CD4-positive, CD25-positive, alpha-beta regulatory T cell (primary cell): ENCODE results near the gene PHLDB1. TPM values are rescaled to one million over a fixed set of nuclear protein-coding genes. Genes with fewer than 3 reads are reported as not detected.
A peak's percentile ranks its signal among the peaks of the same experiment; 100 is the strongest.
"Not testable (repeated sequence)": the region's sequence is repeated elsewhere in the genome, so short reads cannot be mapped to it uniquely, and the experiment has no call there.

Source experiments
- ATAC-seq, 2 donors: fragments of 150-1000 bp; cut with Tn5 transposase; one replicate each; pipeline ENCODE4 v1.10.0; 2021; ENCODE audit warnings: low read depth in 2 of 2, moderate number of reproducible peaks in 2 of 2, moderate library complexity in 1 of 2
- DNase-seq, 3 donors: peaks; one replicate each; pipeline versions ENCODE4 v3.0.0 to v3.0.0-alpha.2; 2012 to 2022; ENCODE audit warnings: mixed read lengths in 1 of 3
- H3K27ac ChIP-seq: one replicate; pipeline ENCODE4 v1.7.0; 2013; ENCODE audit warnings: mild to moderate bottlenecking, low read length; ENCODE audit not compliant: insufficient read depth, poor library complexity, severe bottlenecking
- H3K27me3 ChIP-seq: one replicate; pipeline ENCODE4 v1.7.0; 2013; ENCODE audit warnings: low read length; ENCODE audit not compliant: control insufficient read depth, insufficient read depth
- H3K36me3 ChIP-seq: one replicate; pipeline ENCODE4 v1.7.0; 2013; ENCODE audit warnings: mild to moderate bottlenecking, low read length, moderate library complexity; ENCODE audit not compliant: control insufficient read depth, insufficient read depth
- H3K4me1 ChIP-seq: 2 replicates; pipeline ENCODE4 v1.7.0; 2013; ENCODE audit warnings: mild to moderate bottlenecking, low read length; ENCODE audit not compliant: insufficient read depth, control insufficient read depth, poor library complexity, severe bottlenecking
- H3K4me3 ChIP-seq: one replicate; pipeline ENCODE4 v1.7.0; 2013; ENCODE audit warnings: low read depth, mild to moderate bottlenecking, low read length, moderate library complexity
- H3K9me3 ChIP-seq, 2 experiments: 1 replicate in 1 of 2; 2 replicates in 1 of 2; pipeline ENCODE4 v1.7.0; 2013; ENCODE audit warnings: low read length in 2 of 2, mild to moderate bottlenecking in 1 of 2, moderate library complexity in 1 of 2; ENCODE audit not compliant: control insufficient read depth in 2 of 2
- H3K27ac Mint-ChIP-seq, 3 donors: one replicate each; pipeline ENCODE4 v1.8.0; 2020 to 2022; ENCODE audit warnings: mild to moderate bottlenecking in 3 of 3, mixed read lengths in 3 of 3, moderate library complexity in 2 of 3
- H3K27me3 Mint-ChIP-seq: one replicate; pipeline ENCODE4 v1.8.0; 2022; ENCODE audit warnings: mild to moderate bottlenecking, mixed read lengths
- H3K36me3 Mint-ChIP-seq: one replicate; pipeline ENCODE4 v1.8.0; 2020; ENCODE audit warnings: mixed read lengths
- H3K4me1 Mint-ChIP-seq, 4 donors: one replicate each; pipeline ENCODE4 v1.8.0; 2020 to 2022; ENCODE audit warnings: mixed read lengths in 4 of 4, mild to moderate bottlenecking in 1 of 4
- H3K4me3 Mint-ChIP-seq, 4 donors: one replicate each; pipeline ENCODE4 v1.8.0; 2020 to 2022; ENCODE audit warnings: mild to moderate bottlenecking in 4 of 4, mixed read lengths in 4 of 4, moderate library complexity in 3 of 4
- H3K9me3 Mint-ChIP-seq, 7 donors: one replicate each; pipeline ENCODE4 v1.8.0; 2020 to 2022; ENCODE audit warnings: mixed read lengths in 7 of 7, mild to moderate bottlenecking in 3 of 7, moderate library complexity in 2 of 7
- polyA plus RNA-seq, 4 donors: library from polyadenylated mRNA; unstranded; fragments of 300-500 nt; fragmentation: Illumina TruSeq; gene quantifications; one replicate each; pipeline ENCODE4 v1.2.3, GENCODE V29; 2021
- total RNA-seq: library from RNA; stranded (reverse); gene quantifications from one replicate; pipeline ENCODE4 v1.2.3, GENCODE V29; 2022

Gene PHLDB1
- total and polyA plus RNA-seq, 5 donors from 2014 or later = 0.16 to 1.2 (median 0.55) TPM; not detected in 1

- Histone ChIP-seq H3K36me3 (no peaks in the 10 kb centered on the region), H3K4me1 (peaks cover 4% of the 10 kb centered on the region), H3K9me3 (peaks cover 0 to 5% of the 10 kb centered on the region in 2 experiments), H3K27me3 (peaks cover 11% of the 10 kb centered on the region), H3K27ac (no peak overlapping the region), H3K4me3 (no peak overlapping the region)
- peaks cover 9% of the 10 kb centered on the region for H3K27me3 Mint-ChIP-seq
- peaks cover 0 to 15% (median 0%) of the 10 kb centered on the region in 7 donors for H3K9me3 Mint-ChIP-seq
- H3K4me3 Mint-ChIP-seq = no peak overlapping the region
- ATAC-seq (no peak), DNase-seq (no peak)
- no peak overlapping the region for H3K27ac Mint-ChIP-seq
- H3K36me3 Mint-ChIP-seq = peaks cover 5% of the 10 kb centered on the region
- peaks cover 0 to 9% (median 2%) of the 10 kb centered on the region in 4 donors for H3K4me1 Mint-ChIP-seq
Observed at GRCh38 chr11:118671254-118671653, 63.8 kb downstream of the PHLDB1 start.

- H3K4me3 ChIP-seq = no peak overlapping the region
- H3K4me1 Mint-ChIP-seq = no peaks in the 10 kb centered on the region
- peaks cover 0 to 21% (median 0%) of the 10 kb centered on the region in 7 donors for H3K9me3 Mint-ChIP-seq
- peaks cover 11% of the 10 kb centered on the region for H3K27me3 ChIP-seq
- no peak for ATAC-seq
- peaks cover 10% of the 10 kb centered on the region for H3K36me3 Mint-ChIP-seq
- H3K27me3 Mint-ChIP-seq = peaks cover 9% of the 10 kb centered on the region
- no peak overlapping the region for H3K27ac ChIP-seq
- no peak overlapping the region for H3K4me3 Mint-ChIP-seq
- DNase-seq = no peak
- H3K36me3 ChIP-seq = no peaks in the 10 kb centered on the region
- H3K4me1 ChIP-seq = no peaks in the 10 kb centered on the region
- H3K27ac Mint-ChIP-seq = no peak overlapping the region
- H3K9me3 ChIP-seq = peaks cover 0 to 5% of the 10 kb centered on the region in 2 experiments
Observed at GRCh38 chr11:118672846-118673245, 65.4 kb downstream of the PHLDB1 start.

GRCh38 chr11:118673361-118674081 lies 66.1 kb downstream of the PHLDB1 start:
- Histone ChIP-seq H3K4me1 (no peaks in the 10 kb centered on the region), H3K27me3 (peaks cover 11% of the 10 kb centered on the region), H3K4me3 (no peak overlapping the region), H3K27ac (no peak overlapping the region), H3K36me3 (no peaks in the 10 kb centered on the region), H3K9me3 (peaks cover 0 to 5% of the 10 kb centered on the region in 2 experiments)
- Mint-ChIP-seq H3K4me1 (no peaks in the 10 kb centered on the region), H3K27ac (no peak overlapping the region), H3K27me3 (peaks cover 9% of the 10 kb centered on the region), H3K36me3 (peaks cover 10% of the 10 kb centered on the region), H3K4me3 (no peak overlapping the region), H3K9me3 (peaks cover 0 to 21% (median 0%) of the 10 kb centered on the region in 7 donors)
- ATAC-seq = no peak
- no peak for DNase-seq

- H3K9me3 ChIP-seq = peaks cover 0 to 5% of the 10 kb centered on the region in 2 experiments
- no peak overlapping the region for H3K27ac ChIP-seq
- Mint-ChIP-seq H3K36me3 (peaks cover 10% of the 10 kb centered on the region), H3K27me3 (peaks cover 9% of the 10 kb centered on the region), H3K27ac (no peak overlapping the region), H3K9me3 (peaks cover 0 to 21% (median 0%) of the 10 kb centered on the region in 7 donors), H3K4me1 (no peaks in the 10 kb centered on the region), H3K4me3 (no peak overlapping the region)
- H3K4me1 ChIP-seq = no peaks in the 10 kb centered on the region
- no peaks in the 10 kb centered on the region for H3K36me3 ChIP-seq
- H3K27me3 ChIP-seq = peaks cover 11% of the 10 kb centered on the region
- no peak overlapping the region for H3K4me3 ChIP-seq
- DNase-seq (no peak), ATAC-seq (no peak)
Observed at GRCh38 chr11:118674082-118674435, 66.6 kb downstream of the PHLDB1 start.

GRCh38 chr11:118677977-118678376 lies 70.6 kb downstream of the PHLDB1 start:
- Mint-ChIP-seq H3K4me1 (no peaks in the 10 kb centered on the region), H3K27me3 (peaks cover 6% of the 10 kb centered on the region), H3K36me3 (peaks cover 5% of the 10 kb centered on the region), H3K27ac (peak overlapping the region in 1 of 3 donors; percentile 29), H3K4me3 (no peak overlapping the region), H3K9me3 (peaks cover 0 to 6% (median 0%) of the 10 kb centered on the region in 7 donors)
- no peak for ATAC-seq
- Histone ChIP-seq H3K27me3 (peaks cover 1% of the 10 kb centered on the region), H3K27ac (no peak overlapping the region), H3K4me1 (no peaks in the 10 kb centered on the region), H3K9me3 (no peaks in the 10 kb centered on the region), H3K4me3 (no peak overlapping the region), H3K36me3 (no peaks in the 10 kb centered on the region)
- no peak for DNase-seq

GRCh38 chr11:118678908-118679307 lies 71.5 kb downstream of the PHLDB1 start:
- not testable (repeated sequence) for H3K9me3 ChIP-seq, H3K27me3 ChIP-seq, H3K27ac Mint-ChIP-seq, H3K4me1 Mint-ChIP-seq, H3K9me3 Mint-ChIP-seq, H3K36me3 ChIP-seq, ATAC-seq, H3K36me3 Mint-ChIP-seq, H3K4me1 ChIP-seq, DNase-seq, H3K4me3 ChIP-seq, H3K27ac ChIP-seq, H3K4me3 Mint-ChIP-seq
- peaks cover 15% of the 10 kb centered on the region for H3K27me3 Mint-ChIP-seq

GRCh38 chr11:118679483-118679882 lies 72.1 kb downstream of the PHLDB1 start, which contains the start of gene TREH:
TSS of gene TREH (minus strand) at chr11:118679650. CDS start at chr11:118679627, 23 bp downstream.
- Mint-ChIP-seq H3K36me3 (peaks cover 5% of the 10 kb centered on the region), H3K27me3 (peaks cover 21% of the 10 kb centered on the region), H3K4me1 (no peaks in the 10 kb centered on the region), H3K4me3 (no peak within 1 kb of the TSS), H3K9me3 (peaks cover 0 to 6% (median 0%) of the 10 kb centered on the region in 7 donors), H3K27ac (no peak within 1 kb of the TSS)
- Histone ChIP-seq H3K27ac (no peak within 1 kb of the TSS), H3K9me3 (no peaks in the 10 kb centered on the region), H3K4me1 (no peaks in the 10 kb centered on the region), H3K4me3 (no peak within 1 kb of the TSS), H3K27me3 (peaks cover 1% of the 10 kb centered on the region), H3K36me3 (no peaks in the 10 kb centered on the region)
- no peak for ATAC-seq
- no peak for DNase-seq

GRCh38 chr11:118682372-118682771 lies 75.0 kb downstream of the PHLDB1 start:
- DNase-seq (no peak), ATAC-seq (no peak)
- Mint-ChIP-seq H3K36me3 (no peaks in the 10 kb centered on the region), H3K4me3 (no peak overlapping the region), H3K27me3 (peaks cover 28% of the 10 kb centered on the region), H3K4me1 (peaks cover 0 to 4% (median 1%) of the 10 kb centered on the region in 4 donors), H3K9me3 (peaks cover 0 to 2% (median 0%) of the 10 kb centered on the region in 7 donors), H3K27ac (peak overlapping the region in 1 of 3 donors; percentile 36)
- Histone ChIP-seq H3K9me3 (no peaks in the 10 kb centered on the region), H3K27ac (no peak overlapping the region), H3K4me3 (no peak overlapping the region), H3K36me3 (no peaks in the 10 kb centered on the region), H3K4me1 (no peaks in the 10 kb centered on the region), H3K27me3 (peaks cover 4% of the 10 kb centered on the region)
